D721Med (cell line): Measurements from ENCODE around the gene CTBP2.

ENCODE experiments used
- DNase-seq: peaks from one replicate; pipeline ENCODE4 v3.0.0; 2011; ENCODE audit warnings: low spot score; ENCODE audit not compliant: insufficient read length
- FAIRE-seq: peaks from 2 replicates; lab custom pipeline; 2011; peaks lifted over from hg19 to GRCh38; lab: Jason Lieb, UNC
- CTCF ChIP-seq: IDR thresholded peaks from 2 replicates; pipeline ENCODE4 v1.5.1; 2012; ENCODE audit warnings: mild to moderate bottlenecking, control low read depth; ENCODE audit not compliant: insufficient read depth; ENCODE audit errors: missing control alignments

CTBP2 gene

GRCh38 chr10:125014086-125014830 lies 146.1 kb downstream of the CTBP2 start:
- no peak for TF ChIP-seq CTCF
- FAIRE-seq (no peak), DNase-seq (no peak)

GRCh38 chr10:125013529-125013872 lies 146.9 kb downstream of the CTBP2 start:
- no peak for DNase-seq
- no peak for TF ChIP-seq CTCF
- FAIRE-seq: no peak

- FAIRE-seq (no peak), DNase-seq (no peak)
- no peak for TF ChIP-seq CTCF
Measured at GRCh38 chr10:125012851-125013528, 147.4 kb downstream of the CTBP2 start.

- no peak for TF ChIP-seq CTCF
- FAIRE-seq (no peak), DNase-seq (no peak)
Measured at GRCh38 chr10:125011926-125012705, 148.2 kb downstream of the CTBP2 start.

GRCh38 chr10:125011171-125011925 lies 149.0 kb downstream of the CTBP2 start:
- no peak for FAIRE-seq
- no peak for DNase-seq
- TF ChIP-seq CTCF: no peak

- FAIRE-seq (no peak), DNase-seq (no peak)
- TF ChIP-seq CTCF: no peak
Measured at GRCh38 chr10:125010362-125010761, 150.0 kb downstream of the CTBP2 start.
